Stimulated activated CD4-positive, alpha-beta T cell treated with anti-CD3 and anti-CD28 coated beads, TNF-alpha, amount 100 ng/mL, for 1 hour (primary cell): ENCODE measurements around the gene FAM174B.

ENCODE experiments used
- DNase-seq, 3 donors: peaks; one replicate each; pipeline ENCODE4 v3.0.0-alpha.2; 2020; ENCODE audit warnings: low read depth in 3 of 3, low spot score in 1 of 3

FAM174B gene

DNA sequence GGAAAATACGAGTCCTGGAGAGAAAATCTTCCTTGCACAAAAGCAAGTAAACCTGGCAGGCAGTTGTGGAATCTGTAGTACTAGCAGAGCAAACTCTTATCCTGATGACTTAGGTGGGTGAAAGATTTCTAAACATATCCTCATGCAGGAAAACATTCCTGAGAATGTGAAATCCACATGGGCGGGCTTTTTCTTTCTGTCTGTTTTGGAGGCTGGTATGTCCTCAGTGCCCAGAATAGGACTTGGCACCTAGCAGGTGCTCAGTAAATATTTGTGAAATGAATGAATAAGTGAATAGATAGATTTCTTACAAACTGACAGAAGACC lies 53.3 kb downstream of the FAM174B start:
- DNase-seq, result no peak

DNA sequence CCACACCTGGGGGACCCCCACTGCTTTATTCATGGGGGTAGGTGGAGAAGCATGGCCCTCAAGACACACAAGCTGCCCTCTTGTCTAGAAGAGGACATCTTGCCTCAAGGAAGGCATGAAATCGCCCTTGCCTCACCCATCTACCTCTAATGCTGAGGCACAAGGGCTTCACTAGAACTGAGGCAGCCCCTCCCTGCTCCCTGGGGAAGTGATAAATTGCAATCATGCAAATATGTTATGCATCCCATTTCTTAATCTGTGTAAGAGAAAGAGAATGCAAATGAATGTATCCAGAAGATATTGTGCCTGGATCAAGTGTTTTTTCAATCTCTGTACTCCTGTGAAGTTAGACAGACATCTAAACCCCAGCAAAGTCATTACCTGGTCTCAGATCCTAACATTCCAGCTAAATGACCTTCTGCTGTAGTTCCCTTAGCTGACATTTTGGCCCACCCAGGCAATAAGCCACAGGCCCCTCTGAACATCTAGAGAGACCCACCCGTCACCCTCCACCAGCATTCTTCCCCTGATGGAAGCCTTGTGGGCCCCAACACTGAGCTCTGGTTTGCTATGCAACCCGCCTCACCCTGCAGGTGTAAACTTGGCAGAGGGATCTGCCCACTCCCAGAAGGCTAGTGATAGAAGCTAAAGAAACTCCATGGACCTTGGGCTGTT lies 53.8 kb downstream of the FAM174B start:
- DNase-seq, result no peak

DNA sequence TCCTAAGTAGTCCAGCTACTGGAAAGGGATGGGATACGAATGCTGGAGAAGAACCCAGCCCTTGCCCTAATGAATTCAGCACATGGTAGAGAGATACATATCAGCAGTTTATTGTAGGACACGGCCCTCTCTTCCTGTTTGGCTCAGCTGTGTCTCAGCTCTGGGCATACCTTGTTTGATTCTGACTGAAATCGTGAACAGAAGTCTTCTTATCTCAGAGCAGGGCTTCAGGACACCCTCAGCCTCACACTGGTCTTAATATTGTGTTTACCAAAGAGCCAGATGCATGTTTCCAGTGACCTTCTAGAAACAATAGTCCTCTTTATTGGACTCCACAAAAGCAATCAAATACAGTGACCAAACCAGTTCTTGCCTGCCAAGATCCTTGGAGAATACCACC lies 54.7 kb downstream of the FAM174B start:
- DNase-seq, result no peak

DNA sequence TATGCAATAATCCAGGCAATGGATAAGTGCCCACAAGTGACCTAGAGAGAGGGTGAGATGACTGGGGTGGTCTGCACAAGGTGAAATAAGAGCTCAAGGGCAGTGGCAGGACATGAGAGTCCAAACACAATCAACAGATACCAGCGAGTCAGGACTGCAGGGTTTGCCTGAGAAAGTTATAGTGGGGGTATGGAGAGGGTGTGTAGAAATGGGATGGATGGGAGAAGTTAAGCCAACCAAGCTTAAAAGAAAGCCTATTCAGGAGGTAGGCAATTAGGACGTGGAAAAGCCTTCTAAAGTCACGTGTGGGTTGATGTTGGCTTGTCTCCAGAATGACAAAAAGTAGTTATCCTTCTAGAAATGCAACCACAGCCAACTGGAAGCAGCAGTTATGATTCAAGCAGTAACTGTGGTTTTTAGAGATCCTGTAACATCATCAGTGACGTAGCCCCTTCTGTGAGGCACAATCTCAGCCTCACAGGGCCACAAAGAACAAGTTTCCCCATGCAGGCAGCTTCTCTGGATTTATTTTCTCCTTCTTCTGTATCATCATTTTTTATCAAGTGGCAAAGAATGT lies 56.1 kb downstream of the FAM174B start:
- DNase-seq, result no peak

DNA sequence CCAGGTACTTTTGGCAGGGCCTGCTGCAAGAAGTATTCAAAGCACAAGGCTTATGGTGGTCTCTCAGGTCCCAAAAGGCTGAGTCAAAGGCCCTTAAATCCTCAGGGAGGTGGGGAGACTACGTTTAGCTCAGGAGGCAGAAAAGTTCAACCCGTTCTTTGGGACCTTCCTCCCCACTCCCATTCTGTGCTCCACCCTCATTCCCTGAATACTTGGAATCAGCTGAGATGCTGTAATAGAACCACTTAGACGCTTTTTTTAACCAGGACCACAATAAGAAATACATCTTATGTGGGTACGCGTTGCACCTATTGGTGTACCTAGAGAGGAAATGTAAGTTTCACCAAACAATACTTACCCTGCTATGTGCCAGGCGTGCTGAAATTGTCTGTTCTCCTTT lies 58.0 kb downstream of the FAM174B start:
- DNase-seq, result no peak

DNA sequence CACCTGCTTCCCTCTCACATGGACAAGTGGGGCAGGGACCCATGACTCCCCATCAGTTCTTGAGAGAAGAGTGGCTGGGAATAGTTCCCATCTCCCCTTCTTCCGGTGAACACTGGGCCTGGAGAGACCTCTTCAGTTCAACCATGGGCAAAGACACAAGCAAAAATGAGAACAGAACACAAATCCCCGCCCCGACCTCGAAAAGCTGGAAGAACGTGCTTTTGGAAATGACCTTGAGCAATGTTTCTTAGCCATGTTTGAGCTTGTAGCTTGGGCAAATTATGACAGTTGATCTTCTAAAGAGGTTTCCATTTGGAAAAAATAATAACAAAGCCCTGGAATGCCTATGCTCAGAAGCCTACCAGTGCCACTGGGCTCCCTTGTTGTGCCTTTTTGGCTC lies 59.0 kb downstream of the FAM174B start:
- DNase-seq, result no peak

DNA sequence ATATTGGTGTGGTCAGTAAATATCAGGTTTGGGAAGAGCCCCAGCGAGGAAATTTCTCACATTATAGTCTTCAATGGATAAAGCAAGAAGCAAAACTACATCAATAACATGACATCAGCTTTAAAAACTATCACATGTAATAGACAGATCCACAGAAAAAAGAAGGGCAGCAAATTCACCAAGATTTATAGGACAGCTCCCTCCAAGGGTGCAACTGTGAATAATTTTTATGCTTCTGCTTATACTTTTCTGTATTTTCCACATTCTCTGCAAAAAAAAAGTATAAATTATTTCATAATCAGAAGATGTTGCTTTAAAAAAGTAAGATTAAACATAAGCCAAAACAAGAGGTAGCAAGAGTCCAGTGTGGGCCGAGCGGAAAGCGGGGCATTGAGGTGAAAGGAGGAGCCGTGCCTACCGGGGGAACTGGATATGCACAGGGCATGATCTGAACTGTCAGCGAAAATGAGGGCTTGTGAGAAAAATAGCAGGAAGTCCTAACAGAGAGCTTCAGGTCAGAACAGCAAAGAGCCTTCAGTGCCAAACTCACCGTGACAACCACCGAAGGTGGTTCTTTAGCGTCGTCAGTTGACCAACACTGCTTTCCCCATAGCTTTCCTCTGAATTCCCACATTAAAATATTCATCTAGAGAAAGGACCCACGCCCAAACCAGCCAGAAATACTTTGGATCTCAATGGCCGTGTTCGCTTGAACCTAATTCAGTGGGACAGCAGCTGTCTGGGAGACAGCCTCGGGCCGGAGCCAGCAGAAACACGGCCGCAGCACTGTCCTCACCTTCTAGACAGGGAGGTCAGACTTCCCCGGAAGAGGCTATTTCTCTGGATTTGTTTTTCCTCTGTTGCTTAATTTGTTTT lies 59.8 kb downstream of the FAM174B start:
- no peak for DNase-seq

DNA sequence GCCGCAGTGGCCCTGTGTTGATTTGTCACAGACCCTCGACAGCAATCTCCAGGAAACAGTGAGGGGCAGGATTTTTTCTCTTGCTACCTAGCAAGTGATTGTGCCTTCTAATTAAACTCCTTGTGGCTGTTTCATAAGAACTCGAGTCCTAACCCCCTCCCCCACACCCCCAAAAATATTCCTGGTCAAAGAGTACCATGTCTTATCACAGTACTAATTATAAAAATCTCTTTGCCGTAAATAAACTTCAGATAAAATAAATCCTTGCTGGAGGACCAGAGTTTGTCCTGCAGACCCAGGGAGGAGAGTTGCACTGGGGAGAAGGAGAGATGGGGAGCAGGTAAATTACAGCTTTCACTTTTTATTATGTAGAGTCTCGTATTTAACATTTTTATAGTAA lies 64.3 kb downstream of the FAM174B start:
- DNase-seq, result no peak

DNA sequence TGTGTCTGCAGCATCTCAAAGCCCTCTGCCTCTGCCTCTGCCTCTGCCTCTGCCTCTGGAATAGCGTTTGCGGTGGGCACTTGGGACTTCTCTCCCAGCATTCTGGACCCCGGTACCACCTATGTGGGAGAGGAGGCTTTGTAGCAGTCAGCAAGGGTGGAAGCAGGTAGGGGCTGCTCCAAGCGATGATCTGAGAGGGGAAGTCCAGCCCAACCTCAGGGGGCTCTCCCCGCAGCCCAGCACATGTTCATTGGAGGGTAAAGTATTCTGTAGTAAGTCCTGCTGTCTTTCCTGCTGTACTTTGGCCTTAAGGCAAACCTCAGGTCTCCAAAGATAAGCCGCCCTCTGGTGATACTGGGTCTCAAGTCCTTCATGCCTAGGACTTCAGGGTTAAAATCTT lies 68.6 kb downstream of the FAM174B start:
- DNase-seq, result no peak

DNA sequence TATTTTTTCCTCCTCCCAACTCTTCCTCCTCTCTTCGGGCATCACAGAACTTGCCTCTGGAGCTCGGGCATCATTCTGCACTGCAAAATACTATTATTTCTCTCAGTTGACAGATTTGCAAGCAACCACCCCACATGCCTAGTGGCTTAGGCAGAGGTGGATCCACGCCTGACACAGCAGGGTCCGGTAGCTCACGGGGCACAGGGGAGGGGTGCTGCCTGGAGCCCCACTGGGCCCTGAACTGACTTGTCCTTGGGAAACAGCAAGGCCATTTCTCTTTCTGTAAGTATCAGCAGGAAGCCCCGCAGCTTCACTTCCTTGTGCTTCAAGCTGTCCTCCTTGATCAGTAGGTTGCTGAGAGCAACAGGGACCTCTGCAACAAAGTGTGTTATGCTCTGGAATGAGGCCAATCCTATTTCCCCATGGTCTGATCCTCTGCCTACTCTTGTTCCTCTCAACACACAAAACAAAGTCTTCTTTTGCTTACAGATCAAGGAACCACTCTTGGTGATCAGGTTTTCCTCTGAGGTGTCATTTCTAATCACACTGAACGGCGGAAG lies 69.1 kb downstream of the FAM174B start:
- no peak for DNase-seq

DNA sequence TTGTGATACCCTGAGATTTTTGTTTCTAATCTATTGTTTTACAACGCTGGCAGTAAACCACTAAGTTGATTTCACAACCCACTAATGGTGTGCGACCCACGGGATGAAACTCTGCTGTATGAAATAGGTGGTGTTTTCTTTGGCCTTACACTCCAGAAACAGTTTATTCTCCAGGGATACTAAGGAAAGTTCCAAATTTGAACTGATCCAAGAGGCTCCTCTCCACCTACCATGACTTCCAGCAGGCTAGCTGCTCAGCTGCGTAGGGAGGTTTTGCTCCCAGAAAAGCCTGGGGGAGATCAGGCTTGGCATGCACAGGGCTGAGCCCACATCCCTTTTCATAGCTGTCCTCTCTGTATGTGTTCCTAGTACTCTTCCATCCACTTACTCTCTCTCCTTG lies 71.5 kb downstream of the FAM174B start:
- no peak for DNase-seq

DNA sequence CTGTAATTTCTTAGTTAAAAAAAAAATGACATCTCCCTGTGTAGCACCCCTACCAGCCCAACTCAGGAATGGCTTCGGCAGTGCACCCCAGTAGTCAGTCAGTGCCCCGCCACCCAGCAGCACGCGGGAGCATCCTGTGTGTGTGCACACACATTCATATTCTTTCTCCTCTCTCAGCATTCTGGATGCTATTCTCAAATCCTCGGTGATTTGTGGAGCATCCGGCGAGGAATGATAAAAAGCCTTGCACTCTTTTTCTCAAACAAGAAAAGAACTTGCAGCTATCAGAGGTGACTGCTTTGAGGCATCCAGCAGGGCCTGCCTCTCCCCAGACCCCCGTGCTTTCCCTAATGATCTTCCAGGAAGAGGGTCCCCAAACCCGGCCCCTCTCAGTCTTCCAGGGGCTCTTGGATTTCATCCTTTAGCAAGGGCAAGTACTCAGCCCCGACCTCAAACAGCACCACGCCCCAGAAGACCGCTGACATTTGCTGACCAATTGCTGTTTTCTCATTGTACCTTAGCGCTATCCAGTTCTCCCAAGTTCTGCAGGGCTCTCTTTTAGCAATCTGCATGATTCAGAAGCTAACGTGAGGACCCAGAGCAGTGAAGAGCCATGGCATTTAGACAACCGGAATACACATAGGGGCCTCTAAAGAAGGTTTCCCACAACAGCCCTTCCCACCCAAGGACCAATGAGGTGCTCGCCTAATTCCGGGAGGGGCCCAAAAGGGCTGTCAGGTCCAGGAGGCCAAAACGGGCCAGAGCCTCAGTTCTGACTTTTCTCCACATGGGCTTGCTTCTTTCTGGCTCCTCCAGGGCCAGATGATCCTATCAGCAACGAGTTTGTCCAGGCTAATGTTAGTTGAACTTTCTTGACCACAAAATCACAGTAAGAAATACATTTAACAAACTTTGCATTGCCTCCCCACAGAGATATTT lies 72.2 kb downstream of the FAM174B start:
- DNase-seq, result no peak

DNA sequence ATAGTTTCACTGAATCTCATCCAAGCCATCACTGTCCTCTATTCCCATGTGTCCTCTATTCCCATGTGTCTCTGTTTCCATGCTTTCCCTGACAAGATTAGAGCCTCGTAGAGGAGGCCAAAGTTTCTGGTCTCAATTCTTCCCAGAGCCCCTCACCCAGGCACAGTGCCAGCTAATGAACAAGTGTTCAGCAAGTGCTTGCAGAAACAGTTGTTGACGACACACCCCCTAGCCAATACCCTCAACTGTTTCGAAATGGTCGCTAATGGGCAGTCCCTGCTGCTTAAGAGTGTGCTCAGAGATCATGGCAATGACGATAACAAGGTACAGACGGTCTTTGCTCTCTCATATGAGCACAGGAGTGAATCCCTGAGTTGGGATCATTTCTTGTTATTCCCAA lies 73.4 kb downstream of the FAM174B start:
- no peak for DNase-seq

DNA sequence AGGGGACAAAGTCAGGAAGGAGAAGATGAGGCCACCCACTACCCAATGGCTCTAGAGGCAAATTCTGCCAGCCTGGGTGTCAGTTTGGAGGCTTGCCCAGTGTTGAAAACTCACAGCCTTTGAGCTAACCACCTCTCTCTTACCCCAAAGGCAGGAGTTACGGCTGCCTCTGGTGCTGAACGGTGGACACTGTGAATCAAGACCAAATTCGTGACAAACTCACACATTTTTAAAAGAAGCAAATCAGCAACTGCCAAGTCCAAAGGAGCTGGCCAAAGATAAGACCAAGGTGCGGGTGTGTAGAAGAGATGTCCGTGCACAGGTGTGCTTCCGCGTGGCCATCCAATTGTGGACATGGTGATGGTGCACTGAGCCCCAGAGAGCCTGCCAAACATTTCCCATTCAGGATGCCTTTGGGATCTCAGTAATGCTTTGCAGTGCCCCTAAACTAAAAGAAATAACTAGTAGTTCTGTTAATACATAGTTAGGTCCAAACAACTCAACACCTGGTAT lies 74.6 kb downstream of the FAM174B start:
- DNase-seq, result no peak

DNA sequence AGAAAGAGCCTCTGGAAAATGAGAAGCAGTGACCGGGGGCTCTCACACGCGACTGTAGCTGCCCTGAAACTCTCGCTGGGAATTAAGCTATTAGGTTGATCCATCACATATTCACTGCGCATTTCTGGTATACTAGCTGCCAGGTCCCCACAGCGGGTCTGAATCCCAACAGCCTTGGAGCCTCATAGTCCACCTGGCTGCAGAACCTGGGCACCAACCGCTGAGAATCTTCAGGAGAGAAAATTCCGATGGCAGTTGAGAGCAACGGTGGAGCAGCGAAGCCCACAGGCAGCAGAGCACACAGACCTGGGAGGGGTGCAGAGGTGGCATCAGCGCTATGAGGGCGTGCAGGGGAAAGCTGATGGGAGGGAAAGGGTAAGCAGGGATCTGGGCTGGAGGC lies 75.1 kb downstream of the FAM174B start:
- no peak for DNase-seq

DNA sequence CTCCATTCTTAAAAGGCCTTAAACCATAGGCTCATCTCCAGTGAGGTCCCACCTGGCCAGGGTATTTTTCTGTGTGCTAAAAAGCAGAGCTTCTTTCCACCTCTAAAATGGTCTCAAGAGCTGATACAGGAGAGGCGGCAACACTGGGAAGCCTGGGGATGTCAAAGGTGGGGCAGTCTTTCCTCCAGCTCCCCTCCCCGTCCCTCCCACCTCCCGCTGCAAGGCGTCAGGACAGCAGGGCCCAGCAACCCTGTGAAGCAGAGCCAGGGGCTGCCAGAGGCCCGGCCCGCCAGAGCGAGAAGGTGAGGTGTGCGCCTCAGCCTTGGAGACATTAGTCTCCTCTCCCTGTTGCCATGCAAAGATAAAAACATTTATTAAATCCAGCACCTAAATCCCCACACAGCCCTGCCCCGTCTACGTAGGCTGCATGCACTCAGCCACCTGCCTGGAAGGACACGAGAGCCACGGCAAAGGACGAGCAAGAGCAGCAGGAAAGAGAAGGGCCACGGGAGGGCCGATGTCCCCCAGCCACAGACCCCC lies 75.6 kb downstream of the FAM174B start:
- DNase-seq, result no peak

DNA sequence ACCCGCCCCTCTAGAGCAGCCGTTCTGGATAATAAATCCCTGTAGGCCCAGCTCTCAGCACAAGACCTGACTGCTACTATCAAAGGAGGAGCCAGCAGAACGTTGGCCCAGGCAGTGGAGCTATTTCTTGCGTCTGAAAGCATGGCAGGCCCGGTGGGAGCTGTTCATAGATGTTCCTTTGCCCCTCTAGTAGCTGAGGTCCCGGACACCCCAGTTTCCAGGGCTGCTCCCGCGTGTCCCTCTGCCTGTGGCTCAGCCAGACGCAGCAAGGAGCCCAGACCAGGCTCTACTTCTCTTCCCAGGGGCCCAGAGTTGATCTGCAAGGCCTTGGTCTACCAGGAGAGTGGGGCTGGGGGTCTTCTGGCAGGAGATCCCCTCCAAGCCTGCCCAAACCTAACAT lies 76.1 kb downstream of the FAM174B start:
- no peak for DNase-seq

DNA sequence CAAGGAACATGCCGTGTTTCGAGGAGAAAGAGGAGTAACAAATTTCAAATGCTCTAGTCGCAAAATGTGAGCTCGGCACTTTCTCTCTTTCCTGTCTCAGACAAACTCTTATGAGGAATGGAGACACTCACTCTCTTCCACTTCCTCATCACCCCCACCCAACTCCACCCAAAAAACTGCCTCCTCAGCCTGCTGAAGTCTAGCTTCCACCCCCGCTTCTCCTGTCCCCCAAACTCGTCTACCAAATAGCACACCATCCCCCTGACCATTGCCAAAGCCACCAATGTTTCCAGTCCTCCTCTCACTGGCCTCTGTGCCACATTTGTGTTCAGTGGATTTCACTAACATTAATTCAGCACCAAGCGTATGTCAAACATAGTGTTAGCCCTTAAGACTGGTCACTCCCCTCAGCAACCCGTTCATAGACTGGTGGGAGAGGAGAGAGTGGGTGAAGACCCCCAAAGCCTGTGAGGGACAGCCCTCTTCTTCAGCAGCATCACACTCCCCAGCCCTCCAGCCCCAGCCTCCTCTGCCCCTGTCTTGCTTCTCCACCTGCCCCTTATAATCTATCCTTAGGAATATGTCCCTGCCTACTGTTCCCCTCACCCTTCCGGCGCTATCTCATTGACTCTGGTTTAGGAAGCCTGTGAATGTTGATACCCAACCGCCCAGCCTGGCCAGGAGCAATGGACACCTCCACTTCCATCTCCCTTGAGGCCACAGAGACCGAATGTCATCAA lies 77.3 kb downstream of the FAM174B start:
- no peak for DNase-seq

DNA sequence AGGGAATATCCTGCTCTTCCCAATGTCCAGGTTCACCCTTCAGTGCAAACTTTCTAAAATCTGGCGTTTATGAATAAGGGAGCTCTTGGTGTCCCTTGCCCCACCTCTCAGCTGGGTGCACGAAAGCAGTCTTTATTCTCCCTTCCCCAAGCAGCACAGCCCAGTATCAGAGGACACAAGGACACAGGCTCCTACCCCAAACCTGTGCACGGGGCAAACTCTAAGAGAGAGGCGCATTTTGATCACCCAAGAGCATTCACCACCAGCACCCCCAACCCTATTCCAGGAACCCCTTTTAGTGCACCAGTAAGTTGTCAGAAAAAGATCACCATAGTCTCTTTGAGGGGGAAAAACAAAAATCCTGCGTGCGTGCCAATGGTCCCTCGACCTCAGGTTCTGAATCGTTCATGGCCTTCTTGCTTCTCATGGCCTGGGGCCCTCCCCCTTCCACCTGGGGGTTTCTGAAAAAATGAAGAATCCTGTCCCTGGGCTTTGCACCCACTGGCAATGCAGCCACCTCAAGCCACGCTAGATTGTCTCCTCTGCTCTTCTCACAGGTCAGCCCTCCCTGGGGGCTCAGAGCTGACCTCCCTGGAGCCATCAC lies 78.9 kb downstream of the FAM174B start:
- DNase-seq, result no peak

DNA sequence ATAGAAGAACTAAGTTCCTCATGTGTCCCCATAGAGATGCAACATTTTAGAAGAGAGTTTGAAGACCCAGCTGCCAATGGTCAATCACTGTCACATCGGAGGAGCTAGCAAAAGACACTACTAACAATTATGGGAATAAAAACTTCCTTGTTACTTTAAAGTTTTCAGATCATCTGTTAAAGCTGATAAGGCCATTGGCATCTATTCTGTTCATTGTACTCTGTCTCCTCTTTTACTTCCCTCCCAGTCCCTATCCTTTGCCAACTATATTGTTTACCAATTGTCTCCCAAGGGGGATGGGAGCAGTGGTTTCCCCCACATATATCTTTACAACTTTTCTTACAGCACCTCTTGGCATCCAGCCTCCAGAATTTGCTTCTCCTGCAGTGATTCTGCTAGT lies 81.0 kb downstream of the FAM174B start:
- DNase-seq, result no peak
